ENCODE measurements around the gene OVCH2. TPM values are rescaled to one million over a fixed set of nuclear protein-coding genes. Genes with fewer than 3 reads are reported as not detected.

Gene OVCH2
- total and polyA plus RNA-seq, 11 donors, result not detected

- WGBS, 4 donors, result 25 to 45% (median 27%) methylated on average over 5 of the region's 5 CpGs
- intact Hi-C loops (cut with DNase I), result no loop called here
- TF ChIP-seq CTCF (IDR thresholded peaks at IDR 0.05) (no peak), POLR2A (IDR thresholded peaks at IDR 0.05) (no peak)
- no peak for DNase-seq
- ATAC-seq, result peak in 2 of 4 donors; percentile 47 to 55
- Histone ChIP-seq H3K9me3 (no peaks in the 10 kb centered on the region), H3K4me3 (no peak overlapping the region), H3K4me1 (no peaks in the 10 kb centered on the region), H3K27me3 (peaks cover 0 to 26% (median 4%) of the 10 kb centered on the region in 9 donors), H3K36me3 (no peaks in the 10 kb centered on the region), H3K27ac (no peak overlapping the region)
Observed at GRCh38 chr11:7703740-7704139, 2.5 kb downstream of the OVCH2 start.

- no peak overlapping the region for H3K27ac ChIP-seq
- H3K9me3 ChIP-seq, result no peaks in the 10 kb centered on the region
- no peak for DNase-seq
- H3K4me1 ChIP-seq, result no peaks in the 10 kb centered on the region
- intact Hi-C loops (cut with DNase I), result loop anchor here in 5 of 10 donors (10.0 kb wide), 2 partner anchors 122 to 602 kb away; no protein-coding TSS in a partner anchor
- peaks cover 0 to 20% (median 6%) of the 10 kb centered on the region in 9 donors for H3K27me3 ChIP-seq
- WGBS, 4 donors, result 73 to 84% (median 80%) methylated on average over 5 of the region's 5 CpGs
- no peaks in the 10 kb centered on the region for H3K36me3 ChIP-seq
- TF ChIP-seq POLR2A (IDR thresholded peaks at IDR 0.05) (no peak), CTCF (IDR thresholded peaks at IDR 0.05) (no peak)
- no peak overlapping the region for H3K4me3 ChIP-seq
- no peak for ATAC-seq
Observed at GRCh38 chr11:7696424-7696823, 9.9 kb downstream of the OVCH2 start.

GRCh38 chr11:7694235-7694634 lies 12.0 kb downstream of the OVCH2 start:
- Histone ChIP-seq H3K4me3 (no peak overlapping the region), H3K4me1 (no peaks in the 10 kb centered on the region), H3K27me3 (peaks cover 0 to 23% (median 6%) of the 10 kb centered on the region in 9 donors), H3K27ac (no peak overlapping the region), H3K36me3 (no peaks in the 10 kb centered on the region), H3K9me3 (no peaks in the 10 kb centered on the region)
- ATAC-seq (no peak), DNase-seq (no peak)
- intact Hi-C loops (cut with DNase I), result loop anchor here in 7 of 10 donors (2.0 to 10.0 kb wide), 4 partner anchors 119 to 599 kb away; no protein-coding TSS in a partner anchor
- WGBS, 4 donors, result 85 to 92% (median 87%) methylated on average over 3 of the region's 3 CpGs
- no peak for TF ChIP-seq CTCF (IDR thresholded peaks at IDR 0.05)
- no peak for TF ChIP-seq POLR2A (IDR thresholded peaks at IDR 0.05)

DNA sequence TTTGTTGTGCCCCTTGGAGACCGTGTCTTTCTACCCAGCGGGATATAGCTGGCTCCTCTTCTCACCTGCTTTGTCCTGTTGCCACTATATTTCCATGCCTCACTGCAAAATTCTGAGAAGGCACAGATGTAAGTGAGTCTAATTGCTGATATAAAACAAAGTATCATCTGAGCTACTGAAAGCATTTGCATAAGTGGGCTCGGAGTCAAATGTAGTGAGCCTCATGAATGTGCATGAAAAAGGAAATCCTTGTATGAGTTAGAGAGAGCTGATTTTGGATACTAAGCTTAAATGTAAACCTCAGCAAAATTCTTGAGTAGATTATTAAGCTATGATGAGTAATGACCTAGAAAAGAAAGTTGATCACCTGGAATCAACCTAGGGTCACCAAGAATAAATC lies 13.9 kb downstream of the OVCH2 start:
- ATAC-seq (no peak), DNase-seq (no peak)

More for the DNA sequence above, 13.9 kb downstream of the OVCH2 start:
- intact Hi-C loops (cut with DNase I), result loop anchor here in 6 of 10 donors (5.0 to 10.0 kb wide), 3 partner anchors 118 to 598 kb away; no protein-coding TSS in a partner anchor
- no peak overlapping the region for H3K27ac ChIP-seq
- H3K36me3 ChIP-seq, result no peaks in the 10 kb centered on the region
- no peaks in the 10 kb centered on the region for H3K4me1 ChIP-seq
- no peaks in the 10 kb centered on the region for H3K9me3 ChIP-seq
- WGBS, 4 donors, result 85 to 91% (median 88%) methylated on average over 3 of the region's 3 CpGs
- peaks cover 0 to 23% (median 6%) of the 10 kb centered on the region in 9 donors for H3K27me3 ChIP-seq
- TF ChIP-seq CTCF (IDR thresholded peaks at IDR 0.05), result no peak
- no peak for TF ChIP-seq POLR2A (IDR thresholded peaks at IDR 0.05)
- H3K4me3 ChIP-seq, result no peak overlapping the region
